GM18951 (cell line): ENCODE measurements around the gene NUP62.
A peak's percentile ranks its signal among the peaks of the same experiment; 100 is the strongest.

Experiments
- POLR2A ChIP-seq: IDR thresholded peaks from 4 replicates; pipeline ENCODE4 v1.6.1; 2011; ENCODE audit warnings: mild to moderate bottlenecking; ENCODE audit not compliant: insufficient read length, insufficient read depth; ENCODE audit errors: extremely low read depth
- in situ Hi-C: fragments of 300-500 bp; cut with MboI; formaldehyde crosslinking; loops from one replicate; pipeline ENCODE4 v1.12.0; 2022; ENCODE audit warnings: low sequenced_read_pairs, mixed read lengths, inconsistent platforms; ENCODE audit not compliant: unreplicated experiment

The NUP62 gene

DNA sequence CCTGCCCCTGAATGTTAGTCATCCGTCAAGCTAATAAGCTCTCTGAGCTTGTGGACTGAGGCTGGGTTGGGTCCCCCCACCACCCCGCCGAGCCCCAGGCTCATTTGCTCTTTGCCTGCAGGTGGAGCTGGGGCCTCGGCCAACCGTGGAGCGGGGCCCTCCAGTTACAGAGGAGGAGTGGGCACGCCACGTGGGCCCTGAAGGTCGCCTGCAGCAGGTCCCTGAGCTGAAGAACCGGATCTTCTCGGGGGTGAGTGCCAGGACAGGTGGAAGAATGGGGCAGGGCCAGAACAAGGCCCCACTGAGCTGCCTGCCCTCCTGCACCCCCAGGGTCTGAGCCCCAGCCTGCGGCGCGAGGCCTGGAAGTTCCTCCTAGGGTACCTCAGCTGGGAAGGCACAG lies 46.7 kb downstream of the NUP62 start:
- in situ Hi-C loops, result no loop called here
- no peak for TF ChIP-seq POLR2A

DNA sequence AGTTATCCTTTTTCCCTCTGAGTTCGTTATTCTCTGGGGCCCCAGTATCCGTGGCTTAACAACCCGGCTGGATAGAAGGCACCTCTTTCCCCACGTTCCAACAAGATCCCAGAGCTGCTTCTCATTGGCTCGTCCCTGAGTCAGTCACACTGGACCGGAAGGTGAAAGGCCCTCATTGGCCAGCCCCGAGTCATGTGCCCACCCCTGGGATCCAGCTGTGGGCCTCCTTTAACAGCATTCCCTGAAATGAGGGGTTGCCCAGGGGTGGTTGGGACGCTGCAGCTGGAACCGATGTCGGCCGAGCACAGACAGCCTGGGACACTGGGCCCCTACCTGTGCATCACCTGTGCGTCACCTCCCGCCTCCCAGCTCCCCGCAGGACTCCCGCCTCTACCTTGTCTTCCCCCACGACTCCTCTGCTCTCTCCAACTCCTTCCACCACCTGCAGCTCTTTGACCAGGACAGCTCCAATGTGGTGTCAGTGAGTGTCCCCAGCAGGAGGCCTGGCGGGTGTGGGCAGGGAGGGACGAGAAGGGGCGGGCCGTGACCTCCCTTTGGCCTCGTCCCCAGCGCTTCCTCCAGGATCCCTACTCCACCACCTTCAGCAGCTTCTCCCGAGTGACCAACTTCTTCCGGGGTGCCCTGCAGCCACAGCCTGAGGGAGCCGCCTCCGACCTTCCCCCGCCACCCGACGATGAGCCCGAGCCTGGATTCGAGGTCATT lies 47.5 kb downstream of the NUP62 start:
- in situ Hi-C loops, result no loop called here
- TF ChIP-seq POLR2A, result no peak

DNA sequence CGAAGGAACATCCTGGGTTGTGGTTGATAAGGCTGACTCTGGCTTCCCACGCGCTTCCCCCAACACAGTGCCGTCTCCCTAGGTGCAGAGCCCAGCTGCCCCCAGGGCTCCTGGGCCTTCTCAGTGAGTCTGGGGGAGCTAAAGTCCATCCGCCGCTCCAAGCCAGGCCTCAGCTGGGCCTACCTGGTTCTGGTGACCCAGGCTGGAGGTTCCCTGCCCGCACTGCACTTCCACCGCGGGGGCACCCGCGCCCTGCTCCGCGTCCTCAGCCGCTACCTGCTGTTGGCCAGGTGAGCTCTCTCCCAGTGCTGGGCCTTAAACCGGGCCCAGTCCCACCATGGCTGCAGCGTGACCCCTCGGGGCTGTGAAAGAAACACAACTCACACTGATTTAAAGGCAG lies 48.1 kb downstream of the NUP62 start:
- in situ Hi-C loops, result no loop called here
- no peak for TF ChIP-seq POLR2A

- TF ChIP-seq POLR2A, result no peak
- in situ Hi-C loops, result no loop called here
These were observed 49.0 kb downstream of the NUP62 start for GRCh38 chr19:49880162-49880869.

DNA sequence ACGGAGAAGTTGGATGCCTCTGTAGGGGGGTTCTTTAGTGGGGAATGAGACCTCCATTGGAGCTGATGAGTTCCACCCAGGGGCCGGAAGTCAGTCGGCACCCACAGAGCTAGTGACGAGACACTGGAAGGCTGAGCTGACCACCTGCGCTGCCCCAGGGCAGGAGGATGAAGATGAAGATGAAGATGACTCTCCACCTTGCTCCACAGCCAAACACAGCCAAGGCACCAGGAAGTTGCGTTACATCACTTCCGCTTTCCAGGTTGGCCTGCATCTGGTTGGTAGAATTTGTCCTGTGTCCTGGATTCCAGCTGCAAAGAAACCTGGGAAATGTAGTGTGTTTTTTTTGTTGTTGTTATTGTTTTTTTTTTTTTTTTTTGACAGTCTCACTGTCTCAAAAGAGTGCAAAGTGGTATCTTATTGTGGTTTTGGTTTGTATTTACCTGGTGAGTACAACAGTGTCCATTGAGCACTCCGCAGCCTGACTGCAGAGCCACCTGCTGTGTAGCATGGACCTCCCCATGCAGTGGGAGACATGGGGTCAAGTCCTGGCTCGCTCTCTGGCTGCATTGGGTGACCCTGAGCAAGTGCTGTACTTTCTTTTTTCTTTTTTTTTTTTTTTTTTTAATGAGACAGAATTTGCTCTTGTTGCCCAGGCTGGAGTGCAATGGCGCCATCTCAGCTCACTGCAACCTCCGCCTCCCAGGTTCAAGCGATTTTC lies 49.9 kb downstream of the NUP62 start:
- in situ Hi-C loops, result no loop called here
- TF ChIP-seq POLR2A, result no peak

GRCh38 chr19:49878744-49879070 lies 50.6 kb downstream of the NUP62 start:
- TF ChIP-seq POLR2A, result no peak
- in situ Hi-C loops, result no loop called here

GRCh38 chr19:49877879-49878743 lies 51.2 kb downstream of the NUP62 start:
- TF ChIP-seq POLR2A, result no peak
- in situ Hi-C loops, result no loop called here

GRCh38 chr19:49877020-49877878 lies 52.1 kb downstream of the NUP62 start, which contains the start of the genes AKT1S1 and TBC1D17:
Gene AKT1S1 (minus strand): TSS chr19:49877355. CDS start chr19:49873295, 4,060 bp downstream.
Gene TBC1D17 (plus strand): TSS chr19:49877702. CDS start chr19:49877724, 22 bp downstream.
- in situ Hi-C loops, result no loop called here
- TF ChIP-seq POLR2A, result peak; percentile 51

DNA sequence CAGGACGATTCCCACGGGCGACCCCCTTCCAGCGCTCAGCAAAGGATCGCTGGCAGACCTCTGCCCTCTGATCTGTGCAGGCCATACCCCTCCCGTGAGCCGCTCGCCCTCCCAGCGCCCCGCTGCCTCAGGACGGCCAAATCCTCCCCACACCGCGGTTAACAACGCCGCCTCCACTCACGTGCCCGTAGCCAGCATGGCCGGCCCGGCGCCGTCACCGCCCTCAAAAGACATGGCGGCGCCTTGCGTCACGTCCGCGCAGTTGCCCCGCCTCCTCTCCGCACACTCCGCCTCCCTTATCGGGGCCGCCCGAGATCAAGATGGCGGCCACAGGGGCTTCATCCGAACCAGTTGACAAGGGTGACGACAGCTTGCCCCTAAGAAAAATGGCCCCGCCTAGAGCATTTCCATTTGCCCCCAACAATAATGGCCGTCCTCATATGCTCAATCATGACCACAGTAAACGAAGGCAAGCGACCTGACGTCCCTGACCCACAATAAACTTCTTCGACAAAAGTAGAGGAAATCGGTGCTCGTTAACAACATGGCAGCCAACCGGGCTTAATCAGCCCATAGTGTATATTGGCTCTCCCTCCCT lies 52.8 kb downstream of the NUP62 start:
- TF ChIP-seq POLR2A, result peak; percentile 54
- in situ Hi-C loops, result no loop called here

DNA sequence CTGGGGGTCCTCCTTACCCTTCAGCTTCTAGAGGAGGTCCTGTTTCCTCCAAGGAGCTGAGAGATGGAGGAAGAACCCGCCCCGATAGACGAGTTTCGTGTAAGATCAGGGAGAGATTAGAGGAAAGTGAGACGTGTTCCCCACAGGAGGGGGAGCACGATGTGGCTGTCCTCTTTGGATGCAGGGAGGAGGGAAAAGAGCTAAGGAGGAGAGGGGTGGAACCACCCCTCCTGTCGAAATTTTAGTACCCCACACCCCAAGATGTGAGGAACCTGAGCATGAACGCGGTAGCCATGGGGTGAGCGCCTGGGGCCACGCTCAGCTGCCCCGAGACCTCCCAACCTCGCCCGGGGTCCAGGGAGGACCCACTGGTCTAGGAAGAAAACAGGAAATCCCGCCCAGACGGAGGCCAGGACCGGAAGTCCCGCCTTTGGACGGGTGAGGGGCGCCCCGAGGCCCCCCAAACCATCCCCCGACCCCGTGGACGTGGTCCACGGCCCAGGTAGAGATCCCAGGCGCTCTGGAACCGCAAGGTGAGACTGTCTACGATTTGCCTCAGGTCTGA lies 53.4 kb downstream of the NUP62 start:
- TF ChIP-seq POLR2A, result peak; percentile 52
- in situ Hi-C loops, result no loop called here

GRCh38 chr19:49875177-49875576 lies 54.1 kb downstream of the NUP62 start:
- in situ Hi-C loops, result no loop called here

GRCh38 chr19:49874503-49875157 lies 54.7 kb downstream of the NUP62 start:
- in situ Hi-C loops, result no loop called here
- TF ChIP-seq POLR2A, result no peak

More at GRCh38 chr19:49875177-49875576, 54.1 kb downstream of the NUP62 start:
- no peak for TF ChIP-seq POLR2A
